Measurements from ENCODE around the gene NDUFB10. TPM values are rescaled to one million over a fixed set of nuclear protein-coding genes. Genes with fewer than 3 reads are reported as not detected.

Gene NDUFB10
- total RNA-seq, 2 donors from 2014 or later: 112 to 116 TPM

GRCh38 chr16:1979271-1980029, 20.1 kb downstream of the NDUFB10 start:
- intact Hi-C loops (cut with DNase I): no loop called here
- no peak for DNase-seq (ENCODE audit: low spot score)

DNA sequence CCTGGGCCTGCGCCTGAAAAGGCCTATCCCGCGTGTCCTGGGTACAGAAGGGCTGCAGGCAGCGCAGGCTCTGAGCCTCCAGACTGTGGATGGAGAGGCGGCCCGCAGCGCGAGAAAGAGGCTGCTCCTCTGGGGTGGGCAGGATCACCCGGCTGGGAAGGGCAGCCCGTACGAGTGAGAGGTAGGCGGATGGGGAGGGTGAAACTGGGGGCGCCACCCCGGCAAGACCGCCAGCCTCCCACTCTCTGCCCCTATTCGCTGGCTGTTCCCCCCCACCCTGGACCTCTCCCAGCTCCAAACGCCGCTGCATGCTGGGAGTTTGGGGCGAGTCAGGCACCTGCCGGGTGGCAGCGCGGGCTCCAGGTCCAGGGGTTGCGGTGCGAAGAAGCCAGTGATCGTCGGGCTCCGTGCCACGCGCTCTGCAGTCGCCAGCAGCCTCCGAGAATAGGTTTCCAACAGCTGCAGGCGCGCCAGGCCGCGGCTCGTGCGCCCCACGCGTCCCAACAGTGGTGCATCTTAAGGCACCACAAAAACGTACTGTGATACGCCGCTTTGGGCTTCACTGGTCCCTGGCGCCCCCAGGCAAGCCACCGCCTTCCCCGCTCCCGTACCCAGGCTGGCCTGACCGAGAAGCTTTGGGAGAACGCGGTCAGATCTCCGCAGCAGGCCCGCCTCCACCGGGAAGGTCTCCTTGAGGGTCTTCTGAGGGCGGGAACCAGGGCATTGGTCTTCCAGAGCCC, 20.9 kb downstream of the NDUFB10 start:
- intact Hi-C loops (cut with DNase I): no loop called here
- no peak for DNase-seq (ENCODE audit: low spot score)

DNA sequence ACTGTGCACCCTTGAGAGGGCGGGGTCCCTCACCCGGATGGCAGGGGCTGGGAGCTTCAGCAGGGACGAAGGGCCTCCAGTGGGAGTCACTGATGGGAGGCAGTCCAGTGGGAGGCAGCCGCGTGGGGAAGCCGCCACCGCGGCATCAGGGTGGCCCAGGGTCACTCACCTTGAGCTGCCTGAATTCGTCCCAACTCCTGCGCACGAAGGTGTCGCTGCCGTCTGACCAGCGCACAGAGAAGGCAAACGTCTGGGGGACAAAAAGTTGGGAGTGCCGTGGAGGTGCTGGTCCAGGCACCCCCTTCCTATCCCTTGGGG, 21.4 kb downstream of the NDUFB10 start:
- no peak for DNase-seq (ENCODE audit: low spot score)
- intact Hi-C loops (cut with DNase I): no loop called here

DNA sequence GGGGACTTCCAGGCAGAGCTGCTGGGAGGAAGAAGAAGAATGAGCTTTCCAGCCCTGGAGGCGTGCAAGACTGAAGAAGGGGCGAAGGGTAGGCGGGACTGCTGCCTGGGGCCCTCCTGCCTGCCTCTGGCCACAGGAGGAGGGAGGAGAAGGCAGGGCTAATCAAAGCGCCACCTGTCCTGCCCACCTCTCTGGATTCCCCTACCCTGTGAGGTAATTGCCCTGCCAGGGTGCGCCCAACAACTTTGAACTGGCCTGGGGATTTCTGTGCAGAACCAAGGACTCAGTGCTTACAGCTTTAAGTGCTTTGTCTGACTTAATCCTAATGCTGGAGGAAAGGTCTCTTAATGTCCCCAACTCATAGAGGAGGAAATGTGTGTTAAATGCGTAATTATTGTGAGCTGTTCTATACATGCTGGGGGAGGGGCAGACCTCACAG, 22.1 kb downstream of the NDUFB10 start, which contains the start of gene NOXO1:
Gene NOXO1 (minus strand): TSS at position 72 of the 439 bp plus-strand sequence. CDS start 290 bp downstream, outside the sequence.
- intact Hi-C loops (cut with DNase I): no loop called here
- no peak for DNase-seq (ENCODE audit: low spot score)

GRCh38 chr16:1982013-1982433, 22.7 kb downstream of the NDUFB10 start:
- intact Hi-C loops (cut with DNase I): no loop called here
- DNase-seq (ENCODE audit: low spot score): no peak

DNA sequence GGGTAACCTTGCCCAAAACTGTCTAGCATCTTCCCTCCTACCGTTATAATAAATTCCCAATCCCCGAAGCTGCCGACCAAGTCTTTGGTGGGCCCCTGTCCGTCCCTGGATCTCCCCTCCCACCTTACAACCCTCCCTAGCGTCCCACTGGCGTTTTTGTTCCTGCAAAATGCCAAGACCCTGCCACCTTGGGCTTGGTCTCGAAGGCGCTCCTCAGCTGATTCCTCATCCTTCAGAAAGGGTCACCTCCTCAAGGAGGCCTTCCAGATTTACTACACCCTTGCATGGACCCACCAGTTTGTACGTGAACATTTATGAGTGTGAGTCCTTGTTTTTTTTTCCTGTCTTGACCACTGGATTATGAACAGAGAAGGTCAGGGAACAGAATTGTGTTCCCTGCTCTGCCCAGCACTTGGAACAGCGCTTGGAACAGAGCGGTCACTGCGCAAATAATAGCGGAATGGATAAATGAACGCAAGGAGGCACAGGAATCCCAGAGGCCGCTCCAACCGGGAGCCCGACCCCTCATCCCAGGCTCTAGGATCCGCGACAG, 23.7 kb downstream of the NDUFB10 start:
- intact Hi-C loops (cut with DNase I): no loop called here
- no peak for DNase-seq (ENCODE audit: low spot score)

GRCh38 chr16:1983544-1984346, 24.4 kb downstream of the NDUFB10 start, which contains the start of gene GFER:
Gene GFER (plus strand): TSS chr16:1984193. CDS start chr16:1984219, 26 bp downstream.
- DNase-seq (ENCODE audit: low spot score): peak; percentile 97
- intact Hi-C loops (cut with DNase I): no loop called here

DNA sequence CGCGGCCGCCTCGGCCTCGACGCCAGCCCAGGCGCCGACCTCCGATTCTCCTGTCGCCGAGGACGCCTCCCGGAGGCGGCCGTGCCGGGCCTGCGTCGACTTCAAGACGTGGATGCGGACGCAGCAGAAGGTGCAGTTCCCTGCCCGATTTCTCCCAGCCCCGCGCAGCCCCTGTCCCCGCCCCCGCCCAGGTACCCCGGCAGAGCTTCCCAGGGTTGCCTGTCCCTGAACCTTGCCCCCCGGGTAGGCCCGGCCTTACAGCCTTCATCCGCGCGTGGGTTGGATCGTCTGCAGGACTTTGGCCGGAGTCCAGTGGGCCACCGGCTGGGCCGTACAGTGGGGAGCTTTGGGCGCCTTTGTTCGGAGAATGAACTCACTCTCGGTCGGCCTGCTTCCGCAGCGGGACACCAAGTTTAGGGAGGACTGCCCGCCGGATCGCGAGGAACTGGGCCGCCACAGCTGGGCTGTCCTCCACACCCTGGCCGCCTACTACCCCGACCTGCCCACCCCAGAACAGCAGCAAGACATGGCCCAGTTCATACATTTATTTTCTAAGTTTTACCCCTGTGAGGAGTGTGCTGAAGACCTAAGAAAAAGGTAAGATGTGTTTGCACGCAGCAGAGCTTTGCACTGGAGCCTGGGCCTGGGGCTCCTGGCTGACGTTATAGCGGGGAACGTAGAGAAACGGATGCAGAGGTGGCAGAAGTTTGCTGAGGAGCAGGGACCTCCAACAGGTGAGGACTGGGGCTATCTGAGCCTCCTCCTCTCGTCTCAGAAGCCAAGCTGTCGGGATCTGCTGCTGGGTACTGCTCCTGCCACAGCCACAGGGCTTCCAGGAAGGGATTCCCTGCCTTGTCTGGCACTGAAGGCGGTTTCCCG, 25.2 kb downstream of the NDUFB10 start:
- intact Hi-C loops (cut with DNase I): no loop called here
- no peak for DNase-seq (ENCODE audit: low spot score)

- DNase-seq (ENCODE audit: low spot score): no peak
- intact Hi-C loops (cut with DNase I): no loop called here
These were observed 26.3 kb downstream of the NDUFB10 start for GRCh38 chr16:1985466-1986150.

- no peak for DNase-seq (ENCODE audit: low spot score)
- intact Hi-C loops (cut with DNase I): no loop called here
These were observed 27.9 kb downstream of the NDUFB10 start for GRCh38 chr16:1987198-1987597.

GRCh38 chr16:1989209-1990100, 30.1 kb downstream of the NDUFB10 start, which contains the start of gene SYNGR3:
Gene SYNGR3 (plus strand): TSS chr16:1989970. CDS start chr16:1990103, 133 bp downstream.
- no peak for DNase-seq (ENCODE audit: low spot score)
- intact Hi-C loops (cut with DNase I): no loop called here

DNA sequence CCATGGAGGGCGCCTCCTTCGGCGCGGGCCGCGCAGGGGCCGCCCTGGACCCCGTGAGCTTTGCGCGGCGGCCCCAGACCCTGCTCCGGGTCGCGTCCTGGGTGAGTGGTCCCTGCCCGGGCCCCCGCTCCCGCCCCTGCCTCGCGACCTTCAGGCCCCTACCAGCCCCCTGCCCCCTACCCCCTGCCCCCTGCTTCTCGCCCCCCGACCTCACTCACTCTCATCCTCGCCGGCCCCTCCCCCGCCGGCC, 30.7 kb downstream of the NDUFB10 start:
- intact Hi-C loops (cut with DNase I): no loop called here
- DNase-seq (ENCODE audit: low spot score): no peak

GRCh38 chr16:1990351-1991134, 31.2 kb downstream of the NDUFB10 start:
- no peak for DNase-seq (ENCODE audit: low spot score)
- intact Hi-C loops (cut with DNase I): no loop called here

GRCh38 chr16:1991135-1991551, 31.8 kb downstream of the NDUFB10 start:
- no peak for DNase-seq (ENCODE audit: low spot score)
- intact Hi-C loops (cut with DNase I): no loop called here

- no peak for DNase-seq (ENCODE audit: low spot score)
- intact Hi-C loops (cut with DNase I): no loop called here
These were observed 32.2 kb downstream of the NDUFB10 start for GRCh38 chr16:1991588-1991947.

DNA sequence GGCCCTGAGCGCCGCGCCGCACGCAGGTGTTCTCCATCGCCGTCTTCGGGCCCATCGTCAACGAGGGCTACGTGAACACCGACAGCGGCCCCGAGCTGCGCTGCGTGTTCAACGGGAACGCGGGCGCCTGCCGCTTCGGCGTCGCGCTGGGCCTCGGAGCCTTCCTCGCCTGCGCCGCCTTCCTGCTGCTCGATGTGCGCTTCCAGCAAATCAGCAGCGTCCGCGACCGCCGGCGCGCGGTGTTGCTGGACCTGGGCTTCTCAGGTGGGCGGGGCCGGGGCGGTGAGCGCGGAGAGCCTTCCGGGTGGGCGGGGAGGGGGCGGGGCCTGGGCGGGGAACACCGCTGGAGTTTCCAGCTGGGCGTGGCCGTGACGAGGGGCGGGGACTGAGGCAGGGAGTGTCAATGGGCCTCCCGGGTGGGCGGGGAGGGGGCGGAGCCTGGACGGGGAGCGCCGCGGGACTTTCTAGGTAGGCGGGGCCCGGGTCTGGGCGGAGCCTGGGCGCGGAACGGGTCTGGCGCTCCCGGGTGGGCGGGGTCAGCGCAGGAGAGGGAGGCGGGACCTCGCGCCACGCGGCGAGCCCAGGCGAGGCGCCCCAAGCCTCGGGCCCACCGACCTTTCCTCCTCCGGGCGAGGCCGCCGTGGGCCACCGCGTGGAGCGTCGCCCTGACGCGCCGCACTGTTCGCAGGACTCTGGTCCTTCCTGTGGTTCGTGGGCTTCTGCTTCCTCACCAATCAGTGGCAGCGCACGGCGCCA, 32.8 kb downstream of the NDUFB10 start:
- DNase-seq (ENCODE audit: low spot score): peak; percentile 98
- intact Hi-C loops (cut with DNase I): no loop called here

All from posterior vena cava (tissue), 2 donors.